SK-N-MC (cell line): ENCODE measurements around the gene GLT6D1.

ENCODE experiments used
- DNase-seq: peaks from one replicate; pipeline ENCODE4 v3.0.0-alpha.2; 2011; ENCODE audit warnings: low read depth, low spot score
- H3K27ac ChIP-seq: fragments of 200-600 bp; sonication (generic); 2 replicates; pipeline ENCODE4 v1.5.1; 2016; ENCODE audit warnings: mixed run types
- H3K36me3 ChIP-seq: fragments of 200-600 bp; sonication (generic); 2 replicates; pipeline ENCODE4 v1.6.1; 2017; ENCODE audit warnings: antibody characterized with exemption, low read length, mixed read lengths; ENCODE audit not compliant: insufficient read depth
- H3K4me3 ChIP-seq: fragments of 200-600 bp; sonication (generic); 2 replicates; pipeline ENCODE4 v1.5.1; 2016
- H3K9ac ChIP-seq: fragments of 200-600 bp; sonication (generic); 2 replicates; pipeline ENCODE4 v1.8.0; 2017; ENCODE audit warnings: mixed run types, mixed read lengths; ENCODE audit not compliant: insufficient read length
- H3K9me3 ChIP-seq: fragments of 200-600 bp; sonication (generic); 2 replicates; pipeline ENCODE4 v1.6.1; 2017; ENCODE audit warnings: low read depth, mild to moderate bottlenecking, antibody characterized with exemption, low read length, moderate library complexity, mixed read lengths
- EZH2 ChIP-seq: fragments of 200-600 bp; sonication (generic); IDR thresholded peaks from one replicate; pipeline ENCODE4 v1.6.1; 2017; ENCODE audit warnings: antibody characterized with exemption
- FOXP2 ChIP-seq: optimal IDR thresholded peaks from 2 replicates; pipeline ENCODE3; 2011; ENCODE audit warnings: mild to moderate bottlenecking, moderate library complexity; ENCODE audit not compliant: insufficient read depth; ENCODE audit errors: extremely low read length, control extremely low read depth
- POLR2AphosphoS5 ChIP-seq: IDR thresholded peaks from 2 replicates; pipeline ENCODE4 v1.6.1; 2012; ENCODE audit warnings: mild to moderate bottlenecking, low read depth, low read length, borderline replicate concordance

GLT6D1 gene

GRCh38 chr9:135612981-135613910, 26.1 kb downstream of the GLT6D1 start:
- no peaks in the 10 kb centered on the region for H3K36me3 ChIP-seq
- DNase-seq, result no peak
- no peak overlapping the region for H3K9ac ChIP-seq
- no peaks in the 10 kb centered on the region for H3K9me3 ChIP-seq
- H3K27ac ChIP-seq, result no peak overlapping the region
- no peak overlapping the region for H3K4me3 ChIP-seq
- TF ChIP-seq POLR2AphosphoS5 (no peak), EZH2 (no peak), FOXP2 (no peak)

- no peak for TF ChIP-seq POLR2AphosphoS5
- no peak for TF ChIP-seq FOXP2
- no peak for TF ChIP-seq EZH2
- no peak overlapping the region for H3K27ac ChIP-seq
- no peaks in the 10 kb centered on the region for H3K36me3 ChIP-seq
- H3K4me3 ChIP-seq, result no peak overlapping the region
- DNase-seq, result no peak
- H3K9ac ChIP-seq, result no peak overlapping the region
- no peaks in the 10 kb centered on the region for H3K9me3 ChIP-seq
These were observed 26.9 kb downstream of the GLT6D1 start for GRCh38 chr9:135612437-135612836.

GRCh38 chr9:135611875-135612209, 27.5 kb downstream of the GLT6D1 start:
- H3K4me3 ChIP-seq, result no peak overlapping the region
- no peak for DNase-seq
- H3K27ac ChIP-seq, result no peak overlapping the region
- no peak overlapping the region for H3K9ac ChIP-seq
- TF ChIP-seq FOXP2, result no peak
- TF ChIP-seq EZH2, result no peak
- TF ChIP-seq POLR2AphosphoS5, result no peak
- no peaks in the 10 kb centered on the region for H3K36me3 ChIP-seq
- H3K9me3 ChIP-seq, result no peaks in the 10 kb centered on the region

GRCh38 chr9:135611142-135611874, 28.0 kb downstream of the GLT6D1 start:
- no peak overlapping the region for H3K9ac ChIP-seq
- no peak overlapping the region for H3K27ac ChIP-seq
- DNase-seq, result no peak
- TF ChIP-seq POLR2AphosphoS5 (no peak), EZH2 (no peak), FOXP2 (no peak)
- no peaks in the 10 kb centered on the region for H3K36me3 ChIP-seq
- H3K4me3 ChIP-seq, result no peak overlapping the region
- H3K9me3 ChIP-seq, result no peaks in the 10 kb centered on the region

- Histone ChIP-seq H3K9me3 (no peaks in the 10 kb centered on the region), H3K4me3 (no peak overlapping the region), H3K36me3 (no peaks in the 10 kb centered on the region), H3K9ac (no peak overlapping the region), H3K27ac (no peak overlapping the region)
- DNase-seq, result no peak
- TF ChIP-seq FOXP2 (no peak), POLR2AphosphoS5 (no peak)
These were observed 28.8 kb downstream of the GLT6D1 start for GRCh38 chr9:135610290-135611141.

GRCh38 chr9:135609366-135609955, 29.9 kb downstream of the GLT6D1 start:
- Histone ChIP-seq H3K9me3 (no peaks in the 10 kb centered on the region), H3K27ac (no peak overlapping the region), H3K9ac (no peak overlapping the region), H3K36me3 (no peaks in the 10 kb centered on the region), H3K4me3 (no peak overlapping the region)
- TF ChIP-seq FOXP2, result no peak
- no peak for TF ChIP-seq POLR2AphosphoS5
- no peak for TF ChIP-seq EZH2
- DNase-seq, result no peak

GRCh38 chr9:135608999-135609317, 30.4 kb downstream of the GLT6D1 start:
- H3K4me3 ChIP-seq, result no peak overlapping the region

More at GRCh38 chr9:135608999-135609317, 30.4 kb downstream of the GLT6D1 start:
- Histone ChIP-seq H3K9me3 (no peaks in the 10 kb centered on the region), H3K9ac (no peak overlapping the region), H3K36me3 (no peaks in the 10 kb centered on the region), H3K27ac (no peak overlapping the region)
- no peak for TF ChIP-seq FOXP2
- no peak for TF ChIP-seq EZH2
- TF ChIP-seq POLR2AphosphoS5, result no peak
- no peak for DNase-seq
